GM12875 (cell line): ENCODE measurements around the gene ADAM29.
"Not testable (repeated sequence)": the region's sequence is repeated elsewhere in the genome, so short reads cannot be mapped to it uniquely, and the experiment has no call there.

Experiments
- H3K4me3 ChIP-seq: one replicate; pipeline ENCODE4 v1.5.1; 2011; ENCODE audit warnings: low read depth, low read length, control low read depth
- CTCF ChIP-seq: IDR thresholded peaks from 2 replicates; pipeline ENCODE4 v1.5.1; 2011; ENCODE audit warnings: low read depth, mild to moderate bottlenecking, control low read depth, inconsistent platforms, low read length, moderate library complexity, borderline replicate concordance; ENCODE audit not compliant: insufficient read depth

The ADAM29 gene

GRCh38 chr4:174946246-174946645, 28.1 kb downstream of the ADAM29 start:
- H3K4me3 ChIP-seq, result no peak overlapping the region
- no peak for TF ChIP-seq CTCF

- no peak overlapping the region for H3K4me3 ChIP-seq
Observed at GRCh38 chr4:174948826-174949225, 30.7 kb downstream of the ADAM29 start.

GRCh38 chr4:174972911-174973310, 54.8 kb downstream of the ADAM29 start:
- TF ChIP-seq CTCF, result no peak

More at GRCh38 chr4:174948826-174949225, 30.7 kb downstream of the ADAM29 start:
- no peak for TF ChIP-seq CTCF

GRCh38 chr4:174973336-174973735, 55.2 kb downstream of the ADAM29 start:
- no peak overlapping the region for H3K4me3 ChIP-seq
- no peak for TF ChIP-seq CTCF

More at GRCh38 chr4:174972911-174973310, 54.8 kb downstream of the ADAM29 start:
- no peak overlapping the region for H3K4me3 ChIP-seq

GRCh38 chr4:174983128-174983750, 65.1 kb downstream of the ADAM29 start:
- no peak for TF ChIP-seq CTCF
- H3K4me3 ChIP-seq, result no peak overlapping the region

- H3K4me3 ChIP-seq, result not testable (repeated sequence)
Observed at GRCh38 chr4:174983870-174984269, 65.7 kb downstream of the ADAM29 start.

GRCh38 chr4:174989791-174990190, 71.6 kb downstream of the ADAM29 start:
- no peak for TF ChIP-seq CTCF
- H3K4me3 ChIP-seq, result no peak overlapping the region
